ENCODE results near the gene GDAP2. TPM values are rescaled to one million over a fixed set of nuclear protein-coding genes. Genes with fewer than 3 reads are reported as not detected.

The GDAP2 gene
- total and polyA plus RNA-seq, 4 donors: 3.0 to 16.8 (median 9.1) TPM

DNA sequence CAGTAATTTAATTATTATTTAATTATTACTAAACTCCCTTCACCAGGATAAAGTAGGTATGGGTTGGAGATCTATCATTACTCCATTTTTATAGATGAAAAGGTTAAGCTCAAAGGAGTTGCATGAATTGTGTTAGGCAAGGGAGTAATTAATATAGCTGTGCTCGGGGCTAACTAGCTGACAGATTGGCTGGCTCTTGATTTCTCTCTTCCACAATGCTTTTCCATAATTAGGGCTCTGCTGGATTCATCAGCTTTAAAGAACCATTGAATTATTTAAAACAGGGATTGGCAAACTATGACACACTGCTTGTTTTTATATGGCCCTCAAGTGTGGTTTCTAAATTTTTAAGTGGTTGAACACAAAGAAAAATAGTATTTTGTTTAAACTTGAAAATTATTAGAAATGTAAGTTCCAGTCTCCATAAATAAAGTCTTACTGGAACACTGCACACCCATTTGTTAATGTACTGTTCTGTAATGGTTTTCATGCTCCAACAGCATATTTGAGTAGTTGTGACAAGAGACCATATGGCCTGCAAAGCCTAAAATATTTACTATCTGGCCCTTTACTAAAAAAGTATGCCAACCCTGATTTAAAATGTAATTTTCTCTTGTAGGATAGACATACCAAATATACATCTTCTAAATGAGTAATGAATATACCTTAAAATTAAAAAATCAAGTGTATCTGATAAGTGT is 76.4 kb downstream of the GDAP2 start:
- Histone ChIP-seq H3K27me3 (ENCODE audit: control insufficient read depth in 4 of 4, insufficient read depth in 4 of 4, low read length in 3 of 4) (no peaks in the 10 kb centered on the region), H3K4me3 (ENCODE audit: low read depth in 1 of 3, low read length in 3 of 3) (no peak overlapping the region), H3K36me3 (ENCODE audit: control insufficient read depth in 4 of 4, insufficient read depth in 3 of 4, low read depth in 1 of 4, low read length in 3 of 4) (no peaks in the 10 kb centered on the region), H3K4me1 (ENCODE audit: control insufficient read depth in 4 of 4, insufficient read depth in 4 of 4, low read length in 3 of 4) (no peaks in the 10 kb centered on the region), H3K9me3 (ENCODE audit: control insufficient read depth in 4 of 4, low read length in 3 of 4) (no peaks in the 10 kb centered on the region), H3K9ac (ENCODE audit: low read depth in 1 of 2, low read length in 2 of 2) (no peak overlapping the region), H3K27ac (ENCODE audit: low read depth in 1 of 2, low read length in 2 of 2) (no peak overlapping the region)
- DNase-seq (ENCODE audit: low spot score): no peak
- TF ChIP-seq ATF3 (IDR thresholded peaks at IDR 0.05) (no peak), ZBTB33 (IDR thresholded peaks at IDR 0.05) (no peak), NR2F2 (IDR thresholded peaks at IDR 0.05) (no peak), FOXA1 (IDR thresholded peaks at IDR 0.05) (no peak), SP1 (IDR thresholded peaks at IDR 0.05) (no peak), CTCF (IDR thresholded peaks at IDR 0.05; ENCODE audit: low read depth, low read length, missing input control) (no peak), HNF4G (IDR thresholded peaks at IDR 0.05) (no peak), TAF1 (conservative IDR thresholded peaks at IDR 0.05) (no peak), HNF4A (conservative IDR thresholded peaks at IDR 0.05) (no peak), RAD21 (IDR thresholded peaks at IDR 0.05) (no peak), EGR1 (IDR thresholded peaks at IDR 0.05; ENCODE audit: low read depth in 2 of 2) (no peak), YY1 (IDR thresholded peaks at IDR 0.05) (no peak), FOXA2 (IDR thresholded peaks at IDR 0.05) (no peak), GABPA (IDR thresholded peaks at IDR 0.05 in 1 of 2, conservative IDR thresholded peaks at IDR 0.05 in 1 of 2) (no peak), JUND (IDR thresholded peaks at IDR 0.05) (no peak), RXRA (IDR thresholded peaks at IDR 0.05) (no peak)
- TF ChIP-seq, protein P1, sequence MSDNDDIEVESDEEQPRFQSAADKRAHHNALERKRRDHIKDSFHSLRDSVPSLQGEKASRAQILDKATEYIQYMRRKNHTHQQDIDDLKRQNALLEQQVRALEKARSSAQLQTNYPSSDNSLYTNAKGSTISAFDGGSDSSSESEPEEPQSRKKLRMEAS (IDR thresholded peaks at IDR 0.05): no peak
- TF ChIP-seq, protein P2, sequence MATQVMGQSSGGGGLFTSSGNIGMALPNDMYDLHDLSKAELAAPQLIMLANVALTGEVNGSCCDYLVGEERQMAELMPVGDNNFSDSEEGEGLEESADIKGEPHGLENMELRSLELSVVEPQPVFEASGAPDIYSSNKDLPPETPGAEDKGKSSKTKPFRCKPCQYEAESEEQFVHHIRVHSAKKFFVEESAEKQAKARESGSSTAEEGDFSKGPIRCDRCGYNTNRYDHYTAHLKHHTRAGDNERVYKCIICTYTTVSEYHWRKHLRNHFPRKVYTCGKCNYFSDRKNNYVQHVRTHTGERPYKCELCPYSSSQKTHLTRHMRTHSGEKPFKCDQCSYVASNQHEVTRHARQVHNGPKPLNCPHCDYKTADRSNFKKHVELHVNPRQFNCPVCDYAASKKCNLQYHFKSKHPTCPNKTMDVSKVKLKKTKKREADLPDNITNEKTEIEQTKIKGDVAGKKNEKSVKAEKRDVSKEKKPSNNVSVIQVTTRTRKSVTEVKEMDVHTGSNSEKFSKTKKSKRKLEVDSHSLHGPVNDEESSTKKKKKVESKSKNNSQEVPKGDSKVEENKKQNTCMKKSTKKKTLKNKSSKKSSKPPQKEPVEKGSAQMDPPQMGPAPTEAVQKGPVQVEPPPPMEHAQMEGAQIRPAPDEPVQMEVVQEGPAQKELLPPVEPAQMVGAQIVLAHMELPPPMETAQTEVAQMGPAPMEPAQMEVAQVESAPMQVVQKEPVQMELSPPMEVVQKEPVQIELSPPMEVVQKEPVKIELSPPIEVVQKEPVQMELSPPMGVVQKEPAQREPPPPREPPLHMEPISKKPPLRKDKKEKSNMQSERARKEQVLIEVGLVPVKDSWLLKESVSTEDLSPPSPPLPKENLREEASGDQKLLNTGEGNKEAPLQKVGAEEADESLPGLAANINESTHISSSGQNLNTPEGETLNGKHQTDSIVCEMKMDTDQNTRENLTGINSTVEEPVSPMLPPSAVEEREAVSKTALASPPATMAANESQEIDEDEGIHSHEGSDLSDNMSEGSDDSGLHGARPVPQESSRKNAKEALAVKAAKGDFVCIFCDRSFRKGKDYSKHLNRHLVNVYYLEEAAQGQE (IDR thresholded peaks at IDR 0.05): no peak
- WGBS: 99% methylated on average over 1 of the region's 1 CpG
